ENCODE data around the gene AASS.

The AASS gene

DNA sequence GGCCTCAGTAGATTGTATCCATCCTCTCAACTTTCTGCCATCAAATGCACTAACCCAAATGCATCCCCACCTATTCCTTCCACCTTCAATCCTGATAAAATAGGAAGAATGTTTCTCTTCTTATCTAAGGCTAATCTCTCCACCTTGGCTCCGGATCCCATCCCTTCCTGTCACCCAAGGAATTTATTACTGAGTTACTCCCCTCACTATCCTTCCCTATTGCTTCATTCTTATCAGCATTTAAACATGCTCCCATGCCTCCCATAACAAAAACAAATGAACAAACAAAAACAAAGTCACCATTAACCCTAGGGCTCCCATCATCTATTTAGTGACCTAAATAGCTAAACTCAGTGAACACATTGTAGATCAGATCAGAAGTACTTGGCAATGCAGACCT lies 25.3 kb downstream of the AASS start:
- DNase-seq (ENCODE audit: low read depth): no peak

- DNase-seq (ENCODE audit: low read depth): no peak
Observed at GRCh38 chr7:122103064-122103463, 41.0 kb downstream of the AASS start.

DNA sequence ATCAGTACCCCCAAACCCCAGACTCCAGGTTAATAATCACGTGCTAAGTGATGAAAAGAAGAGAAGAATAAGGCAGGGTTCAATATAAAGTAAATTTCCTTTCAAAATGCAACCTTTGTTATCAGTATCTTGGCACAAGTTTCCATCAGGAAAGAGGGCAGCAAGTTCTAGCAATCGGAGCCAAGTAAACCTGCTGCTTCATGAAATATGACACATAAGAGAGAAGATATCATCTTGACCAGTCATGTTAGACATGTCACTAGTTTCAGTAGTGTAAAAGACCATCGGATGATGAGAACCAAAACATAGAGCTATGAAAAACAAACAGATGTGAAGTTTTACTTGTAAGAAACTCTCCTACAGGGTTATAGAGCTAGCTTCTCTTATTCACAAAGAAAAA lies 44.0 kb downstream of the AASS start:
- DNase-seq (ENCODE audit: low read depth): no peak

DNA sequence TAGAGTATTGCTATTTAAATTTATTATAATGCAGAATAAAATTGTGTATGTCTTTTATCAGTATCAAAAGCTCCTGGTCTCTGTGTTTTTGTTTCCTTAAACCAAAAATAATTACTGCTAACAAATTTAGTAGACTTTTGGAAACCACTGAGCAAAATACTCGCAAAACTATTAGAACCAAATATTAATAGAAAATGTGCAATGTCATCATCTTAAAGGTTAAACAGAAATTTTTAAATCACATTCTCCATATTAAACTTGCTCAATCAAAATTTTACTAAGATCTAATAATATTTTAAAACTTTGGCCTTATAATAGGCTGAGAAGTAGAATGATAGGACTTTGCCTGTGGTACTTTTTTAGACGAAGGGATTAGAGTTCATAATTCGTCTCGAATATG lies 48.4 kb downstream of the AASS start:
- no peak for DNase-seq (ENCODE audit: low read depth)

DNA sequence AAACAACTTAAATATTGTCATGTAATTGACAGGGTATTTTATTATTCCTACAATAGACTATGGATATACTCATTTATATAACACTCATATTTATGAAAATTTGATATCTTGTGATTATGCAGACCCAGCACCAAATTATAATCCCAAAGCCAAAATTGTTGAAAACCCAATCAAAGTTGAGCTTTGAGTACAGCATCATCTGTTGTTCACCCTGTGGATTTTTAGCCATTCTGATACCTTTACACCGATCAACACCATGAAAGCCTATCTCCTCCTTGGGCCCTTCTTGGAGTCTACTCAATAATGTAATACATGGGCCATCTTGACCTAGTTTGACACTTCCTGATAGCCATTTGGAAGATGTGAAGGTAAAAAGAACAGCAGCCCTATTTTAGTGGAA lies 49.5 kb downstream of the AASS start:
- DNase-seq (ENCODE audit: low read depth): no peak

DNA sequence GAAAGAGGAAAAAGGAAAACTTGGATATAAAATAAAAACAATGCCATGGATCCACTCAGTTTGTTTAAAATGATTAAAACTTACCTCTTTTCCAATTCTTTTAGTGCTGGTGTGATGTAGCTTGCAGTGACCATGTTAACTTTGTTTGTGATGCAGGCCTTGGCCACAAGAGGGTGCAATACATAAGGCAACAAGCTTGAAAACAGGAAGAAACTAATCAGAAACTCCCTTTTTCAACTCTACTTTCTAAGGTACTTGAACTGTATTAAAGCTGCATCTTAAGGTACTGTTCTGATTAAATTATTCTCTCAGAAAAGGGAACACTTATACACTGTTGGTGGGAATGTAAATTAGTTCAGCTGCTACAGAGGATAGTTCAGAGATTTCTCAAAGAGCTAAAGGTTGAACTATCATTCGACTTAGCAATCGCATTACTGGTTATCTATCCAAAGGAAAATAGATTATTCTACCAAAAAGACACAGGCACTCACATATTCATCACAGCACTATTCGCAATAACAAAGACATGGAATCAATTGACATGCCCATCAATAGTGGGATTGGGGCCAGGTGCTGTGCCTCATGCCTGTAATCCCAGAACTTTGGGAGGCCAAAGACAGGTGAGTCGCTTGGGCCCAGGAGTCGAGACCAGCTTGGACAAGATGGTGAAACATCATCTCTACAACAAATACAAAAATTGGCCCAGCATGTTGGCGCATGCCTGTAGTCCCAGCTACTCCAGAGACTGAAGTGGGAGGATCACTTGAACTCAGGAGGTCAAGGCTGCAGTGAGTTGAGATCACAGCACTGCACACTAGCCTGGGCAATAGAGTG lies 50.9 kb downstream of the AASS start:
- peak; percentile 25 for DNase-seq (ENCODE audit: low read depth)

- no peak for DNase-seq (ENCODE audit: low read depth)
Observed at GRCh38 chr7:122082670-122083069, 61.4 kb downstream of the AASS start.

- DNase-seq (ENCODE audit: low read depth): no peak
Observed at GRCh38 chr7:122082160-122082559, 61.9 kb downstream of the AASS start.

DNA sequence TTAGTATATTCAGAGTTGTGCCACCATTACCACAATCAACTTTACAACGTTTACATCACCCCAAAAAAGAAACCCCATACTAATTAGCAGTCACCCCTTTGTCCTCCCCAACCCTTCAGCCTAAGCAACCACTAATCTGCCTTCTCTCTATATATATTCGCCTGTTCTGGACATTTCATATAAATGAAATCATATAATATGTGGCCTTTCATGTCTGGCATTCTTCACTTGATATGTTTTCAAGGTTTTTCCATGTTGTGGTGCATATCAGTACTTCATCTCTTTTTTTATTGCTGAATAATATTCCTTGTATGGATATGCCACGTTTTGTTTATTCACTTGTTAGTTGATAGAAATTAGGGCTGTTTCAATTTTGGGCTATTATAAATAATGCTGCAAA lies 70.4 kb downstream of the AASS start:
- no peak for DNase-seq (ENCODE audit: low read depth)

DNA sequence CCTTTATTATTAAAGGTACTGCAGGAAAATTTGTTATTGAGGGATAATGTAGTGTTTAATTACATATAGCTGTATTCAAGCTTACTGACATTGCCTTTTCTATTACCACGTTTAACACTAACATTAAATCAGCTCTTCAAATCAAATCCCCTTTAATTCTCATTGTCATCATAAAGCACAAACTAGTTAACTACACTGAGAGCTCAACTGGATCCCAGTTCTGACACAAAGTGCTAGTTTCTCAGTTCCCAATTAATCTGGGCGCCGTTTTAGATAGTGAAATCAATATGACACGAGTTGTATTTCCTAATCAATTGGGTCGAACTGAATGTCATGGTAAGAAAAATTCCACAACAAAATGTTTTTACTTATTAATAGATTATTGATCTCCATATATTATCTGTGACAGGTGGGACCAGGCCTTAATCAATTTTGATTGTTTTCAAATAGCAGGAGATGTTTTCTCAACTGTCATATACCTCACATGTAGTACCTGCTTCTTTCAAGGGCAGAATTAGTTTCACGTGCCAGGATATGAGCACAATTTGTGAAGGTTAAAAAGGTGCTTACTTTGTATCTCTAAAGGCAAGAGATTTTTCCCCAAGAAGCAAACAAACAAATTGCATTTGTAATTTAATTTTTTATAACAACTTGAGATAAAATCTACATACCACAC lies 71.0 kb downstream of the AASS start:
- DNase-seq (ENCODE audit: low read depth): no peak

- DNase-seq (ENCODE audit: low read depth): no peak
Observed at GRCh38 chr7:122072272-122072671, 71.8 kb downstream of the AASS start.

DNA sequence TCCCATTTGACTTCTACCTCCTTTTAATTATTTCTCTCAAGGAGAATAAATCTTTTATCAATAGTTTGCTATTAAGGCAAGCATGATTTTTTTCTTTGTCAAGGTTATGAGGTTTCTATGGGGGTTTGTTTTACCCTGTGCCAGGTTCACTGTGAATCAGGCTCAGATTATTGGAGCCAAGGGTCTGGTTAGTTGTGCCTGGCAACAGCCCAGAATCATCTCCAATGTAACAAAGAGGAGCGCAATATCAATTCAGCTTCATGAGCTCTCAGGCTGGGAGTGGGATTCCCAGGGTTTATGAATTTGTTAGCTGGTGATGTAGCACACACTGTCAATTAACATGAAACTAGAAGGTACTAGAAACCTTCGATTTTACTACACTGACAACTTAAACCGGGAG lies 73.2 kb downstream of the AASS start:
- no peak for DNase-seq (ENCODE audit: low read depth)

GRCh38 chr7:122070062-122070461 lies 74.0 kb downstream of the AASS start:
- DNase-seq (ENCODE audit: low read depth): no peak

DNA sequence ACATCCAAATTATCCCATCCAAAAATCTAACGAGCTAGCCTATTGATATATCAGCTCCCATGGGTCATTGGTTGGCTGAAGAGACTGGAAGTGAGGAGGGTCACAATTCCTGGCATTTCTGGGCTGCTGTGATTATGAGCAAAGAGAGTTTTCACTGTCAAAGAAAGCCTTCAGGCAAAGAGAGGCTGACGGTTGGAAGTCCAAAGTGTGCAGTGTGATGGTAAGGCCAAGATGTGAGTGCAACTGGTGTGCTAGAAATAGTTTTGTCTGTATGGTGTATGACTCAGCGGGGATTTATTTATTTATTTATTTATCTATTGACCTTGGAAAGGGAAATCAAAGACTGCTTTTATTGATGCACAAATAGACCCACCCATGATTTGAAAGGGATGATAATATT lies 75.0 kb downstream of the AASS start:
- DNase-seq (ENCODE audit: low read depth): no peak

DNA sequence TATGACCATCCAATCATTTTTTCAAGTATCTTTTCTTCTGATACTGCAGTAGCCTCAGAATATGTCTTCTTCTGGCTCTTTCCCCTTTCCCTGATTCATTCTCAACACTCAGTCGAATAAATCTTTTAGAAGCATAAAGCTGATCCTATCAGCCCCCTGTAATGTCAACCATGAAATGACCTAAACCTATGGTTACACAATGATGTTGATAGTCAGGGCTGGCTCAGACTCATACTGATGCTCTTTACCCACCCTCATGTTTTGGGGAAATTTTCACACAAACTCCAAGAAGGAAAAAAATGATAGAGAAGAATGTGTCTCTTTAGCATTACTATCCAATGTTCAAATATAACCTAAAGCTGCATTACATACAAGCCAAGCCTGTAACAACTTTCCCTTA lies 76.0 kb downstream of the AASS start:
- no peak for DNase-seq (ENCODE audit: low read depth)

DNA sequence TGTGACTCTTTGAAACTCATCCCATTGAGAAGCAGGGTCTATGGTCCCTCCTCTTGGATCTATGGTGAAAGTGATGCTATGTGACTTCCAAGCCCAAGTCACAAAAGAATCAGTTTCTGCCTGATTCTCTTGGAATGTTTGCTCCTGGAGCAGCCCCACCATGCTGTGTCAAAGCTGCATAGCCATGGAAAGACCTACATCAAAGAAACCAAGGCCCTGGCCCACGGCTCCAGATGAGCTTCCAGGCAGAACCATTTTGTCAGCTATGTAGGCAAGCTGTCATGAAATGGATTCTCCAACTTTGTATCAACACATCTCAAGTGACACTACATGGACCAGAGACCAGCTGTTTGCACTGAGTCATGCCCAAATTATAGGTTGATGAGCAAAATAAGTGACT lies 77.0 kb downstream of the AASS start:
- DNase-seq (ENCODE audit: low read depth): no peak

- DNase-seq (ENCODE audit: low read depth): no peak
Observed at GRCh38 chr7:122064971-122065370, 79.1 kb downstream of the AASS start.

DNA sequence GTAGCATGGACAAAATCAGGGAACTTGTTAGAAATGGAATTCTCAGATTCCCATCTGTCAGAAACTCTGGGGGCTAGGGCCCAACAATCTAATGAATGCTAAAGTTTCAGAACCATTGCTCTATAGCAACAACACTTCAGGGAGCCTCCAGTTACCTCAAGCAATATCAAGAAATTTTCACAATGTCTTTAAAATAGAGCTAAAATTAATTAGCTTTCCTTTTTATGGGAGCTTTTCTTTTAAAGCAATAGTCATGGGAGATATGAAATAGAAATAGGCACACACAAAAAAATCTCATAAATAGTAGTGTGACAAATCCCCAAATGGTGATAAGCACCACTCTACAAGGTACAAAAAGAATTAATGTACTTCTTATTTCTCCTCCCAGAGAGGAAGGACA lies 80.9 kb downstream of the AASS start:
- no peak for DNase-seq (ENCODE audit: low read depth)

GRCh38 chr7:122059542-122059941 lies 84.5 kb downstream of the AASS start:
- no peak for DNase-seq (ENCODE audit: low read depth)

DNA sequence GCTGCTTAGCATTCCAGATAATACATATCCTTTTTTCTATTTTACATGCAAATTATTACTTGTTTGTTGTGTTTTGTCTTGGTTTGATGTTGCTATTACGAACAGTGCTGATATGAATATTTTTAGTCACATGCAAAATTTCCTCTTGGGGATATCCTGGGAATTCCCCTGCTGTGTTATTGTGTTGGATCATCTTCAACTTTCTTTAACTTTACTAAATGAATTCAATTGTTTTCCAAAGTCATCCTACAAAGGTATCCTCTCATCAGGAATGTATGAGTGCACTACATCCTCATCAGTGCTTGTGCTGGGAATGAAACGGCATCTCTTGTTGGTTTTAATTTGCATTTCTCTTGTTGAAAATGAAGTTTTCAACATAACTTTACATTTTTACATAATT lies 87.1 kb downstream of the AASS start:
- no peak for DNase-seq (ENCODE audit: low read depth)

DNA sequence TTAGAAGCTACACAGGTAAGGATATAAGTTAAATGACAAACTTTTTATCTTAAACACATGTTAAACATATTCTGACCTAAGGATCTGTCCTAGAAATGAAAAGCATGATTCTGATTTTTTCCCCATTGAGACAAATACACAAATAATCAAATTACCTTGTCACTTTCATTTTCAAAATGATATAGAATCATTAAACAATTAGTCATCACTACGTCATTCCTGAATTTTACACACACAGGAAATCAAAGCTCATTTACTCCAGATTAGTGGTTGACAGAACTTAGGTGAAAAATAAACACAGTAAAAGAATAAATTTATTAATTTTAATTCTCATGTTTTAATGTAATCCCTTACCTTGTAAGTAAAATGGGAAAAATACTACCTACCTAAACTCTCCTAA lies 89.0 kb downstream of the AASS start:
- DNase-seq (ENCODE audit: low read depth): no peak

DNA sequence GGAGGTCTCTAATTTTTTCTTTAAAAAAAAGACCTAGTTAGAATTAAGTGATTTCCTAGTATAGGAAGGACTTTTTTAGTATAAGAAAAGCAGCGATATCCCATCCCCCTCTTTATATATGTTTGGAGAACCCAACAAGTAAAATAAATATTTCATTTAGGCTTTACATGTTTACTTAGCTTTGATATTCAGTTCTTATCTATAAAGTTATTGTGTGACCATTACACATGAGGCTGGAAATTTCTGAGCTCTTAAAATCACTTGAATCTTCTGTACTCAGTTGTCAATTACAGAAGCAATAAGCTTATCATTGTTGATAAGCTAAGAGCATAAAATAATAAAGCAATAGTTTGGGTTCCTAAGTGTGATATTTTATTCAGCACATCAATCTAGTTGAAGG lies 89.7 kb downstream of the AASS start:
- no peak for DNase-seq (ENCODE audit: low read depth)

- no peak for DNase-seq (ENCODE audit: low read depth)
Observed at GRCh38 chr7:122046402-122046801, 97.6 kb downstream of the AASS start.

DNA sequence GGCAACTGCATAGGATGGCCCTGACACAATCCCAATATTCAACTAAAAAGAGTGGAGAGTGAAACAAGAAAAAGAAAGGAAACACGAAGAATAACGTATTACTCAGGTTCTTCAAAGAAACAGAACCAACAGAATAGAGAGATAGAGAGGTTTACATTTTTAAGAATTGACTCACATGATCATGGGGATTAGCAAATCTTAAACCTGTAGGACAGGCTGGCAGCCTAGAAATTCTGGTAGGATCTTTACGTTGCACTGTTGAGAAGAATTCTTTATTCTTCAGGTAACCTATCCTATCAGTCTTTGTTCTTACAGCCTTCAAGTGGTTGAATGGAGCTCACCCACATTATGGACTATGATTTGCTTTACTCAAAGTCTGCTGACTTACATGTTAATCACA lies 103.9 kb downstream of the AASS start:
- DNase-seq (ENCODE audit: low read depth): no peak
